Dermis blood vessel endothelial cell (primary cell): ENCODE results near the gene SOX8. TPM values are rescaled to one million over a fixed set of nuclear protein-coding genes. Genes with fewer than 3 reads are reported as not detected.
"Not testable (repeated sequence)": the region's sequence is repeated elsewhere in the genome, so short reads cannot be mapped to it uniquely, and the experiment has no call there.

Experiments used
- DNase-seq: peaks from one replicate; pipeline ENCODE4 v3.0.0; 2010
- total RNA-seq: library from RNA; depleted of rRNA; stranded (reverse); fragments of >200 nt; gene quantifications from 2 replicates; pipeline ENCODE4 v1.2.3, GENCODE V29; 2014

Gene SOX8
- total RNA-seq = 0.33 and 0.85 TPM in 2 replicates

- no peak for DNase-seq
These were observed at the start of gene SOX8 for GRCh38 chr16:981695-982144. Gene SOX8, plus strand, starts transcription at chr16:981770. Its CDS starts 153 bp downstream, at chr16:981923.

DNA sequence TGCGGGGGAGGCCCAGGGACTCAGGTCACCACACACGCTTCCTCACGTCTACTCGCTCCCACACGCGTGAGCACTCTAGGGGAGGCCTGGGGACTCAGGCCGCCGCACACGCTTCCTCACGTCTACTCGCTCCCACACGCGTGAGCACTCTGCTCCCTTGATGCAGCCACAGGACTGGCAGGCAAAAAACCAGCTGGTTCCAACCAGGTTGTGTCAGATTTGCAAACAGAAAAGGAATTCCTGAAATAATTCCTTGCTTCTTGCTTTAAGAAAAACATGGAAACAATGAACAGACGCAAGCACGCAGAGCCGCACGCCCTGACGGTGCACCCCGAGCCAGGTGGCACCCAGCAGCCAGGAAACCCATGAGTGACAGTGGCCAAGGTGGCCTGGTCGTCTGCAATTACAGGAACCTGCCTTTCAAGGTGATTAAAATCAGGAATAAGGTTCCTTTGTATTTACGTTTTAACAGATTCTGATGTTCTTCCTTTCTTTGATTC is 48.7 kb upstream of the SOX8 start:
- no peak for DNase-seq

DNA sequence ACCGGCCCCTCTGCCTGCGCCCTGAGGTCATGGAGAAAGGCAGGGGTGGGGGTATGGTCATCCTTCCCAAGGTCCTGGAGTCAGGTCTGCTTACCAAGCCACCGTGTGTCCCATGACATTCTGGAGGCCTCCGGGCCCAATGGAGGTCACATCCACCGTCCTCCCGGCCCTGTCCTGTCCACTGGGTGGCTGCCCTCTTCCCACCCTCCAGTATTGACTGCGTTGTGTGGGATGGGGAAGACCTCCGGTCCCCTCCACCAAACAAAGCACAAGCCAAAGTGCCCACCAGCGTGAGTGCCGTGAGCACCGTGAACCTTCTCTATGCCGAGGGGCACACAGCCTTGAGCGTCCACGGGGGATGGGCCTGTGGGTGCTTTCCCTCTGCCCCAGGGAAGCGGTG is 48.0 kb upstream of the SOX8 start:
- no peak for DNase-seq

GRCh38 chr16:934178-934577 is 47.4 kb upstream of the SOX8 start:
- no peak for DNase-seq

DNA sequence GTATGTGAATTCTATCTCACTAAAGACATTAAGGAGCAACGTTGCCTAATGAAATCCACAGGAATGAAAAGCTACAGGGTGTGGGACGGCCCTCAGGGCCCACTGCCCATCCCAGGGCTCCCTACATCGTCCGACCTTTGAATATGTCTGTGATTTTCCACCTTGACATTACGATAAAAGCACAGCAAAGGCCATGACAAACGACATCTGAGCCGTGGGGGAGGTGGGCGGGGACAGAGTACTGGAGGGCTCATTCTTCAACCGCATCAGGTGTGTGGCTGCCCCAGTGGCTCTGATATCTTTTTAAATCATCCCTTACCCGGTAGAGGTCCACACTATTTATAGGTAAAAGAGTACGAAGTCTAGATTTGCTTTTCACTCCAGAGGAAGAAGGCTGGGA is 45.9 kb upstream of the SOX8 start:
- DNase-seq = no peak

GRCh38 chr16:937311-937710 is 44.3 kb upstream of the SOX8 start:
- no peak for DNase-seq

DNA sequence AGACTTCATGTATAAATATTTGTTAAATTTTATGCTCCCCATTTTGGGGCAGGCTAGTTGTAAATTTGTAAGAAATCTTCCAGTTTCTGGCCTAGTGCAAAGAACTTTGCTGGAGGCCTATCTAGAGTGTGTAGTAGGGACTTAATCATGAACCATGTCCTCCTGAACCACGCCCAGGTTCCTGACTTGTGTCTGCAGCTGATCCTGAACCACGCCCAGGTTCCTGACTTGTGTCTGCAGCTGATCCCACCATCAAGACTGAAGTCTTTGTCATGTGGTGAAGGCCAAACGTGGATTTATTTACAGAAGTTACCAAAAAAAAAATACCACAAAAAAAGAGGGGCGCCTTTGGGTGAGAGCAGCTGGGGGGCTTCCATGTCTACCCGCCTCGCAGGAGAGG is 43.8 kb upstream of the SOX8 start:
- no peak for DNase-seq

DNA sequence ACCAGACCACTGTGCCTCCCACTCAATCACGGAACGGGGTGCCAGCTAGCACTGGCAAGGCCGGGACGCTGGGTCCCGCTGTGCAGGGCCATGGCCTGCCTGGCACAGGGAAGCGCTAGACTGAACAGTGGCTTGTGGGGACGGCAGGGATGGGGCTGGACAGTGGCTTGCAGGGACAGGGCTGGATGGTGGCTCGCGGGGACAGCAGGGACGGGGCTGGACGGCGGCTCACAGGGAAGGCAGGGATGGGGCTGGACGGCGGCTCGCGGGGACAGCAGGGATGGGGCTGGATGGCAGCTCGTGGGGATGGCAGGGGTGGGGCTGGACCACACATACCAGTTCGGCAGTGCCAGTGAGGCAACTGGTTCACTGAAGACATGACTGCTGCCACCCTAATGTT is 43.4 kb upstream of the SOX8 start:
- DNase-seq = no peak

DNA sequence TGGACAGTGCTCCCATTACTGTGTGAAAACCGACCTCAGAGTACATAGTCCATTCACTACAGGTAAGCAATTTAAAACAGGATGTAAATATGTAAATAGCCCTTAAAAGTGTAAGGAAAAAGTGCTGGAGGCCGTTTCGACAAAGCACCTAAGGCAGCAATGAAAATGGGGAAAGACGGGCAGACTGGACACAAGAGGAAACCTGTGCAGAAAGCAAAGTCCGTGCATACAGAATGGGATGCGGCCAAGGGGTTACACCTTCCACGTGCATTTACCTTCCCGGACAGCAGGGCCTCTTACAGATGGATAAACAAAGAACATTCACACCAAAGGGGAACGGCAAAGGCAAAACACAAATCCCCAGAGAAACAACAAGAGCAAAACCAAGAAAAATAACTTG is 42.8 kb upstream of the SOX8 start:
- DNase-seq = no peak

DNA sequence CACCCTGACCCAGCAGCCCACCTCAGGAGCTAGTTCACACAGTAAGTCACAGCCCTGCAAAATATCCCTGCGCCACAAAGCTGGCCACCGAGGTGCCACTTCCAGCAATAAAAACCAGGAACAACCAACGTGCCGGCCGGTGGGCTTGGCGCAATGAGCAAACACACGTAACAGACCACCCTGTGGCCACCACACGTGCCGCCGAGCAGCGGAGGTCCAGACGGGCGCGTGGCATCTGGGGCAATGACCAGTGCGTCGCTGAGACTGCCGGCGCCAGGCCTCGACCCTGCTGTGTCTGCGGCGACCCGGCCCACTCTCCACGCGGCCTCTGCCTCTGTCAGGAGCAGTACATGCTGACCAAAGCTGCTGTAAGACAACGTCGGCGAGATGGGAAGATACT is 42.3 kb upstream of the SOX8 start:
- no peak for DNase-seq

GRCh38 chr16:939941-940340 is 41.6 kb upstream of the SOX8 start:
- no peak for DNase-seq

- DNase-seq = no peak
These were observed 39.0 kb upstream of the SOX8 start for GRCh38 chr16:942436-943060.

GRCh38 chr16:943971-944370 is 37.6 kb upstream of the SOX8 start:
- DNase-seq = no peak

- DNase-seq = no peak
These were observed 36.1 kb upstream of the SOX8 start for GRCh38 chr16:945271-946047.

DNA sequence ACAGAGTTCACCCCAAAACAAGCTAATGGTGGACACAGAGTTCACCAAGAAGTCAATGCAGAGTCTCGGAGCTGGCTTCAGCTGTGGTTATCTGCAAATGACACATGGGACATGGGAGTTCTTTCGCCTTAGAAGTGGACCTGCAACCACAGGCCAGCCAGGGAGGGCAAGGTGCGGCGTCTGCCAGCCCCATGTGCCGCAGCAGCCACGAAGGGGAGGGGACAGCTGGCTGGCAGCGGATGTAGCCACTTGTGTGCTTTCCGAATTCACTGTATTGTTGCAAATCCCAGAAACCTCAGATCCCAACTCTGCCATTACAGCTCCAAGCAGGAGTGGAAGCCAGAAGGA is 35.5 kb upstream of the SOX8 start:
- DNase-seq = no peak

GRCh38 chr16:947255-947921 is 34.2 kb upstream of the SOX8 start:
- no peak for DNase-seq

- not testable (repeated sequence) for DNase-seq
These were observed 33.7 kb upstream of the SOX8 start for GRCh38 chr16:947922-948303.

GRCh38 chr16:948767-949166 is 32.8 kb upstream of the SOX8 start:
- not testable (repeated sequence) for DNase-seq

- DNase-seq = not testable (repeated sequence)
These were observed 30.6 kb upstream of the SOX8 start for GRCh38 chr16:950733-951573.

DNA sequence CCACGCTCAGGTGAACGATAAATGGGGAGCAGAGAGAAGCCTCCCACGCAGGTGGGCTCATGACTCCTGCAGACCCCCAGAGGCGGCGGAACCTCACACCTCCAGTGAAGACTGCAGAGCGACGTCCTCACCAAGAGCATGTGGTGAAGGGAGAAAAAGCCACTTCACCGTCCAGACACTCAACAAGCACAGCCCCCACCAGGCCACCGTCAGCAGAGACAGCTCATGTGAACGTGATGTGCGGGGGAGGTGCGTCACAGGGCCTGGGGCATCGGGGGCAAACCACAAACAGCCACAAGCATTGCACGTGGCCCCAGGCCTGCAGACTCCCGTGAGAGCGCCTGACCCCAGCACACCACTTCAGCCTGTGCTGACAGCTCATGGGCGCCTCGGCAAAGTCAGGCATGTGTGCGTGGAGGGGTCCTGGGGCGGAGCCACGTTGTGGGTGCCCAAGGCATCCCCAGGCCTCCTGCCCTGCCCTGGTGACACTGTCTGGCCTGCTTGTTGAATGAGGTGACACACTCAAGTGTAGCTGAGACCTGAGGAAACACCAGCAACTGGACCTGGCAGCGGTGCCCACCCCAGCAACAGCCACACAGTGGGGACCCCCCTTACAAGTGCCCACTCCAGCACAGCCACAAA is 29.8 kb upstream of the SOX8 start:
- DNase-seq = no peak

DNA sequence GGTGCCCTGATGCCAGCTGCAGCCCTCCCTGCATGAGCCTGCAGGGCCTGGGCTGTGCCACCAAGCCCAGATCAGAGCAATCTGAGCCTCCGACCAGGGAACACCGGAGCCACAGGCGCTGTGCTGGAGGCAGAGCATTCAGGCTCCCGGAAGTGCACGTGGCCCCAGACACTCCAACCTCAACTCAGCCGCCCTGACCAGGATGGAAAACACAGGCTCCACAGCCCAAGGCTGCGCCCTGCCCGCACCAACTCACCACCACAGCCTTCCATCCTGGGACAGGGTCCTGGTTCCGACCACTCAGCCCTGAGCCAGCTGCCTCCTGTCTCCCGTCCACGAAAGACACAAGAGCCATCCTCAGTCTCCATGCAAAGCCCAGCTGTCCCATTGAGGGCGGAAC is 29.2 kb upstream of the SOX8 start:
- DNase-seq = no peak

- DNase-seq = not testable (repeated sequence)
These were observed 27.8 kb upstream of the SOX8 start for GRCh38 chr16:953818-954217.
